IMR-90 (cell line): ENCODE results near the gene SPP1. TPM values are rescaled to one million over a fixed set of nuclear protein-coding genes. Genes with fewer than 3 reads are reported as not detected.

ENCODE experiments used
- ATAC-seq: fragments of 200-7000 bp; cut with Tn5 transposase; 2 replicates; pipeline ENCODE4 v1.9.1; 2020; ENCODE audit warnings: low read depth, mild to moderate bottlenecking, moderate library complexity
- BruUV-seq: library from RNA; stranded (reverse); fragments of 400-500 nt; replicated peaks from 2 replicates; lab custom pipeline; 2021; lab: Mats Ljungman, UMichigan
- CTCF ChIA-PET: fragments of 300-600 bp; formaldehyde crosslinking; extraction: SDS; loops from one replicate; lab custom pipeline; 2021; ENCODE audit warnings: antibody characterized with exemption; lab: Yijun Ruan, JAX
- POLR2A ChIA-PET: fragments of 300-600 bp; sonication (Branson Sonifier 250); formaldehyde crosslinking; loops from one replicate; lab custom pipeline; 2022; ENCODE audit warnings: antibody characterized with exemption; ENCODE audit not compliant: unreplicated experiment; lab: Charles Lee
- DNase-seq: peaks from one replicate; pipeline ENCODE4 v3.0.0; 2013
- H2AFZ ChIP-seq: replicated peaks from 2 replicates; pipeline ENCODE3; 2013; ENCODE audit warnings: low read length, mild to moderate bottlenecking; ENCODE audit not compliant: poor library complexity
- H2AK5ac ChIP-seq: 2 replicates; pipeline ENCODE4 v1.6.1; 2013; ENCODE audit warnings: low read depth, low read length, inconsistent platforms
- H2AK9ac ChIP-seq: replicated peaks from 2 replicates; pipeline ENCODE3; 2013; ENCODE audit warnings: mild to moderate bottlenecking, low read depth, low read length, moderate library complexity; ENCODE audit not compliant: poor library complexity
- H2BK120ac ChIP-seq: 2 replicates; pipeline ENCODE4 v1.6.1; 2013; ENCODE audit warnings: low read depth, low read length, inconsistent platforms
- H2BK15ac ChIP-seq: 3 replicates; pipeline ENCODE4 v1.6.1; 2013; ENCODE audit warnings: low read depth, low read length, inconsistent platforms
- H2BK20ac ChIP-seq: 2 replicates; pipeline ENCODE4 v1.6.1; 2013; ENCODE audit warnings: low read depth, mild to moderate bottlenecking, inconsistent platforms, low read length, moderate library complexity
- H2BK5ac ChIP-seq: 2 replicates; pipeline ENCODE4 v1.6.1; 2013; ENCODE audit warnings: mild to moderate bottlenecking, low read depth, low read length, inconsistent platforms; ENCODE audit not compliant: poor library complexity, severe bottlenecking
- H3K14ac ChIP-seq: replicated peaks from 2 replicates; pipeline ENCODE4 v1.6.1; 2013; ENCODE audit warnings: low read depth, low read length, inconsistent platforms
- H3K18ac ChIP-seq: 2 replicates; pipeline ENCODE4 v1.6.1; 2013; ENCODE audit warnings: low read depth, low read length, control low read depth
- H3K23ac ChIP-seq: 2 replicates; pipeline ENCODE4 v1.6.1; 2013; ENCODE audit warnings: low read depth, low read length, inconsistent platforms
- H3K27ac ChIP-seq: 2 replicates; pipeline ENCODE4 v1.5.1; 2013; ENCODE audit warnings: mild to moderate bottlenecking, control low read depth, low read length; ENCODE audit not compliant: insufficient read depth
- H3K27me3 ChIP-seq: 2 replicates; pipeline ENCODE4 v1.6.1; 2013; ENCODE audit warnings: low read length; ENCODE audit not compliant: control insufficient read depth, insufficient read depth
- H3K36me3 ChIP-seq: 2 replicates; pipeline ENCODE4 v1.6.1; 2013; ENCODE audit warnings: low read length, mixed read lengths; ENCODE audit not compliant: control insufficient read depth, insufficient read depth
- H3K4ac ChIP-seq: 2 replicates; pipeline ENCODE4 v1.6.1; 2013; ENCODE audit warnings: low read depth, low read length, inconsistent platforms
- H3K4me1 ChIP-seq: 2 replicates; pipeline ENCODE4 v1.6.1; 2013; ENCODE audit warnings: low read length, mixed read lengths; ENCODE audit not compliant: control insufficient read depth, insufficient read depth
- H3K4me2 ChIP-seq: 2 replicates; pipeline ENCODE4 v1.6.1; 2013; ENCODE audit warnings: low read depth, mild to moderate bottlenecking, control low read depth, low read length, moderate library complexity
- H3K4me3 ChIP-seq: 2 replicates; pipeline ENCODE4 v1.5.1; 2013; ENCODE audit warnings: low read depth, mild to moderate bottlenecking, control low read depth, low read length, moderate library complexity; ENCODE audit not compliant: insufficient read depth
- H3K56ac ChIP-seq: 2 replicates; pipeline ENCODE4 v1.6.1; 2013; ENCODE audit warnings: low read length, inconsistent platforms; ENCODE audit not compliant: insufficient read depth; ENCODE audit errors: extremely low read depth
- H3K79me1 ChIP-seq, 2 experiments: 2 replicates each; pipeline ENCODE4 v1.6.1; 2013; ENCODE audit warnings: low read length in 2 of 2, inconsistent platforms in 1 of 2, low read depth in 1 of 2
- H3K9ac ChIP-seq: 2 replicates; pipeline ENCODE4 v1.6.1; 2013; ENCODE audit warnings: low read depth, low read length, control low read depth
- H3K9me1 ChIP-seq: 2 replicates; pipeline ENCODE4 v1.6.1; 2013; ENCODE audit warnings: low read length, inconsistent platforms; ENCODE audit not compliant: insufficient read depth
- H3K9me3 ChIP-seq: 2 replicates; pipeline ENCODE4 v1.6.1; 2013; ENCODE audit warnings: low read length; ENCODE audit not compliant: control insufficient read depth, insufficient read depth
- H4K20me1 ChIP-seq: 2 replicates; pipeline ENCODE4 v1.6.1; 2013; ENCODE audit warnings: low read length, inconsistent platforms; ENCODE audit not compliant: insufficient read depth
- H4K5ac ChIP-seq: 2 replicates; pipeline ENCODE4 v1.6.1; 2013; ENCODE audit warnings: mild to moderate bottlenecking, low read depth, low read length, control low read depth
- H4K8ac ChIP-seq, 2 experiments: 2 replicates each; pipeline ENCODE4 v1.6.1; 2013; ENCODE audit warnings: low read depth in 2 of 2, low read length in 2 of 2, control low read depth in 1 of 2, inconsistent platforms in 1 of 2
- H4K91ac ChIP-seq: 2 replicates; pipeline ENCODE4 v1.6.1; 2013; ENCODE audit warnings: low read depth, low read length, inconsistent platforms; ENCODE audit not compliant: insufficient read depth
- BHLHE40 ChIP-seq: fragments of 150-350 bp; IDR thresholded peaks from 2 replicates; pipeline ENCODE4 v1.6.1; 2016; ENCODE audit warnings: mild to moderate bottlenecking, low read depth, low read length
- CEBPB ChIP-seq: IDR thresholded peaks from 2 replicates; pipeline ENCODE4 v1.6.1; 2012; ENCODE audit warnings: low read depth, low read length, improper control_type of control experiment
- CHD1 ChIP-seq: IDR thresholded peaks from 2 replicates; pipeline ENCODE4 v1.6.1; 2012; ENCODE audit warnings: low read depth, low read length, improper control_type of control experiment
- ELK1 ChIP-seq: fragments of 150-350 bp; IDR thresholded peaks from 2 replicates; pipeline ENCODE4 v1.6.1; 2016; ENCODE audit warnings: low read depth, mild to moderate bottlenecking, low read length, moderate library complexity, borderline replicate concordance
- FOS ChIP-seq: fragments of 150-350 bp; IDR thresholded peaks from 2 replicates; pipeline ENCODE4 v1.6.1; 2016; ENCODE audit warnings: low read depth, low read length
- MAFK ChIP-seq: IDR thresholded peaks from 2 replicates; pipeline ENCODE4 v1.6.1; 2012; ENCODE audit warnings: low read depth, low read length, improper control_type of control experiment
- MAZ ChIP-seq: IDR thresholded peaks from 2 replicates; pipeline ENCODE4 v1.6.1; 2012; ENCODE audit warnings: low read depth, mild to moderate bottlenecking, low read length, improper control_type of control experiment, moderate library complexity, borderline replicate concordance
- MXI1 ChIP-seq: IDR thresholded peaks from 2 replicates; pipeline ENCODE4 v1.6.1; 2012; ENCODE audit warnings: low read depth, mild to moderate bottlenecking, low read length, moderate library complexity, borderline replicate concordance
- NFE2L2 ChIP-seq: fragments of 150-350 bp; IDR thresholded peaks from 2 replicates; pipeline ENCODE4 v1.6.1; 2016; ENCODE audit warnings: low read depth, mild to moderate bottlenecking, low read length
- POLR2A ChIP-seq: IDR thresholded peaks from 2 replicates; pipeline ENCODE4 v1.6.1; 2012; ENCODE audit warnings: mild to moderate bottlenecking, low read depth, low read length
- RCOR1 ChIP-seq: IDR thresholded peaks from 2 replicates; pipeline ENCODE4 v1.6.1; 2012; ENCODE audit warnings: mild to moderate bottlenecking, low read length, improper control_type of control experiment; ENCODE audit not compliant: insufficient replicate concordance
- RFX5 ChIP-seq: IDR thresholded peaks from 2 replicates; pipeline ENCODE4 v1.8.0; 2012; ENCODE audit warnings: low read depth, mild to moderate bottlenecking, low read length, moderate library complexity
- SMC3 ChIP-seq: fragments of 150-350 bp; IDR thresholded peaks from 2 replicates; pipeline ENCODE4 v1.6.1; 2016; ENCODE audit warnings: low read depth, mild to moderate bottlenecking, antibody characterized with exemption, low read length, moderate library complexity
- WGBS, 2 experiments: methylation state at CpG; one replicate each; pipeline versions ENCODE4 v1.1.5 to v1.1.7; 2013; ENCODE audit warnings: missing lambda C conversion rate in 2 of 2; ENCODE audit not compliant: insufficient read length in 1 of 2; ENCODE audit errors: extremely low coverage in 2 of 2; 5-methylcytosine and 5-hydroxymethylcytosine counted together
- dilution Hi-C: fragments of 300-500 bp; cut with HindIII; formaldehyde crosslinking; loops from one replicate; pipeline ENCODE4 v1.14.3; 2018; ENCODE audit warnings: low sequenced_read_pairs; ENCODE audit not compliant: unreplicated experiment
- in situ Hi-C: fragments of 300-500 bp; cut with MboI; formaldehyde crosslinking; loops from 3 replicates; pipeline ENCODE4 v1.14.3; 2019; ENCODE audit warnings: low sequenced_read_pairs, inconsistent platforms, mixed read lengths
- intact Hi-C: fragments of 100-400 bp; cut with micrococcal nuclease; formaldehyde crosslinking; loops from 2 replicates; pipeline ENCODE4 v1.10.0; 2022
- polyA plus RNA-seq, 3 experiments: library from polyadenylated mRNA; depleted of rRNA; stranded (reverse); fragments of >200 nt; gene quantifications; 2 replicates each; pipeline ENCODE4 v1.2.3, GENCODE V29; 2012; ENCODE audit warnings: low replicate concordance in 1 of 3
- total RNA-seq: library from RNA; depleted of rRNA; stranded (reverse); fragments of >200 nt; gene quantifications from 2 replicates; pipeline ENCODE4 v1.2.3, GENCODE V29; 2012
- TF ChIP-seq, protein P1 (sequence below): conservative IDR thresholded peaks from 2 replicates; pipeline ENCODE4 v1.5.1; 2012; ENCODE audit warnings: mild to moderate bottlenecking, low read depth, low read length, improper control_type of control experiment

SPP1 gene
- total and polyA plus RNA-seq, 2 of the 4 experiments (the other 2 are of a cell fraction), result 0.18 to 0.50 TPM

GRCh38 chr4:87981486-87981885 is 6.0 kb downstream of the SPP1 start:
- ATAC-seq, result no peak

More at GRCh38 chr4:87981486-87981885, 6.0 kb downstream of the SPP1 start:
- WGBS, 2 experiments, result 84% methylated on average over 3 of the region's 8 CpGs; no CpG with 5 or more reads in 1 of the 2 experiments
- Histone ChIP-seq H2AK5ac (no peak overlapping the region), H2AFZ (no peak overlapping the region), H3K27me3 (0 out of 2 replicates have a peak, but pooled peaks cover 3% of the 10 kb centered on the region), H3K4me2 (no peak overlapping the region), H3K23ac (no peak overlapping the region), H3K9me3 (no peaks in the 10 kb centered on the region), H3K14ac (no peak overlapping the region), H3K18ac (no peak overlapping the region), H3K36me3 (no peaks in the 10 kb centered on the region), H3K56ac (no peak overlapping the region), H2BK5ac (no peak overlapping the region), H3K4me3 (no peak overlapping the region), H2AK9ac (no peak overlapping the region), H3K9me1 (no peaks in the 10 kb centered on the region), H2BK15ac (no peak overlapping the region), H4K5ac (no peak overlapping the region), H3K4ac (no peak overlapping the region), H2BK20ac (no peak overlapping the region), H3K27ac (no peak overlapping the region), H4K91ac (no peak overlapping the region), H4K8ac (no peak overlapping the region), H2BK120ac (no peak overlapping the region), H3K4me1 (no peaks in the 10 kb centered on the region), H4K20me1 (no peaks in the 10 kb centered on the region), H3K79me1 (no peaks in the 10 kb centered on the region), H3K9ac (no peak overlapping the region)
- in situ Hi-C loops (no loop called here), dilution Hi-C loops (no loop called here), intact Hi-C loops (no loop called here)
- TF ChIP-seq FOS, result no peak
- TF ChIP-seq MXI1, result no peak
- TF ChIP-seq ELK1, result no peak
- no peak for TF ChIP-seq CEBPB
- no peak for TF ChIP-seq MAFK
- TF ChIP-seq CHD1, result no peak
- no peak for TF ChIP-seq SMC3
- no peak for TF ChIP-seq MAZ
- no peak for TF ChIP-seq POLR2A
- TF ChIP-seq NFE2L2, result no peak
- TF ChIP-seq BHLHE40, result no peak
- no peak for TF ChIP-seq RCOR1
- TF ChIP-seq, protein P1, sequence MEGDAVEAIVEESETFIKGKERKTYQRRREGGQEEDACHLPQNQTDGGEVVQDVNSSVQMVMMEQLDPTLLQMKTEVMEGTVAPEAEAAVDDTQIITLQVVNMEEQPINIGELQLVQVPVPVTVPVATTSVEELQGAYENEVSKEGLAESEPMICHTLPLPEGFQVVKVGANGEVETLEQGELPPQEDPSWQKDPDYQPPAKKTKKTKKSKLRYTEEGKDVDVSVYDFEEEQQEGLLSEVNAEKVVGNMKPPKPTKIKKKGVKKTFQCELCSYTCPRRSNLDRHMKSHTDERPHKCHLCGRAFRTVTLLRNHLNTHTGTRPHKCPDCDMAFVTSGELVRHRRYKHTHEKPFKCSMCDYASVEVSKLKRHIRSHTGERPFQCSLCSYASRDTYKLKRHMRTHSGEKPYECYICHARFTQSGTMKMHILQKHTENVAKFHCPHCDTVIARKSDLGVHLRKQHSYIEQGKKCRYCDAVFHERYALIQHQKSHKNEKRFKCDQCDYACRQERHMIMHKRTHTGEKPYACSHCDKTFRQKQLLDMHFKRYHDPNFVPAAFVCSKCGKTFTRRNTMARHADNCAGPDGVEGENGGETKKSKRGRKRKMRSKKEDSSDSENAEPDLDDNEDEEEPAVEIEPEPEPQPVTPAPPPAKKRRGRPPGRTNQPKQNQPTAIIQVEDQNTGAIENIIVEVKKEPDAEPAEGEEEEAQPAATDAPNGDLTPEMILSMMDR, result no peak
- no peak for TF ChIP-seq RFX5
- BruUV-seq, result no TSS peak
- no peak for DNase-seq
- POLR2A ChIA-PET, result no interaction called here
- CTCF ChIA-PET, result no interaction called here
